CD4-positive, alpha-beta memory T cell (primary cell): Measurements from ENCODE around the gene PDCD1. TPM values are rescaled to one million over a fixed set of nuclear protein-coding genes. Genes with fewer than 3 reads are reported as not detected.

Source experiments
- CTCF ChIA-PET: fragments of 350-600 bp; sonication (Branson Sonifier 250); formaldehyde crosslinking; loops from one replicate; lab custom pipeline; 2021; ENCODE audit warnings: inconsistent platforms; ENCODE audit not compliant: partially characterized antibody; lab: Charles Lee
- POLR2A ChIA-PET: fragments of 350-600 bp; sonication (Branson Sonifier 250); formaldehyde crosslinking; loops from one replicate; lab custom pipeline; 2021; ENCODE audit not compliant: partially characterized antibody; lab: Charles Lee
- DNase-seq, 5 donors: peaks; one replicate each; pipeline versions ENCODE4 v3.0.0 to v3.0.0-alpha.2; 2020 to 2022; ENCODE audit warnings: mixed read lengths in 1 of 5
- H3K27ac ChIP-seq: one replicate; pipeline ENCODE4 v1.7.0; 2013; ENCODE audit warnings: low read depth, low read length
- H3K27me3 ChIP-seq: 2 replicates; pipeline ENCODE4 v1.7.0; 2013; ENCODE audit warnings: mild to moderate bottlenecking, low read length, moderate library complexity; ENCODE audit not compliant: insufficient read depth
- H3K36me3 ChIP-seq: 2 replicates; pipeline ENCODE4 v1.7.0; 2013; ENCODE audit warnings: mild to moderate bottlenecking, low read length, moderate library complexity; ENCODE audit not compliant: insufficient read depth
- H3K4me1 ChIP-seq: 2 replicates; pipeline ENCODE4 v1.7.0; 2013; ENCODE audit warnings: mild to moderate bottlenecking, low read length, moderate library complexity; ENCODE audit not compliant: insufficient read depth
- H3K4me3 ChIP-seq, 2 donors: one replicate each; pipeline ENCODE4 v1.7.0; 2013; ENCODE audit warnings: low read length in 2 of 2, mild to moderate bottlenecking in 1 of 2
- H3K9me3 ChIP-seq, 2 donors: one replicate each; pipeline ENCODE4 v1.7.0; 2013; ENCODE audit warnings: low read length in 2 of 2, control low read depth in 1 of 2; ENCODE audit not compliant: control insufficient read depth in 1 of 2
- H3K27ac Mint-ChIP-seq, 7 donors: one replicate each; pipeline ENCODE4 v1.8.0; 2020 to 2021; ENCODE audit warnings: mixed read lengths in 7 of 7, mild to moderate bottlenecking in 6 of 7, inconsistent platforms in 3 of 7, moderate library complexity in 3 of 7
- H3K27me3 Mint-ChIP-seq, 2 donors: one replicate each; pipeline ENCODE4 v1.8.0; 2020 to 2021; ENCODE audit warnings: mixed read lengths in 2 of 2
- H3K36me3 Mint-ChIP-seq, 2 donors: one replicate each; pipeline ENCODE4 v1.8.0; 2020 to 2021; ENCODE audit warnings: mixed read lengths in 2 of 2, inconsistent platforms in 1 of 2, mild to moderate bottlenecking in 1 of 2
- H3K4me1 Mint-ChIP-seq, 4 donors: one replicate each; pipeline ENCODE4 v1.8.0; 2020 to 2021; ENCODE audit warnings: mixed read lengths in 4 of 4, mild to moderate bottlenecking in 1 of 4
- H3K4me3 Mint-ChIP-seq, 8 donors: one replicate each; pipeline ENCODE4 v1.8.0; 2020 to 2021; ENCODE audit warnings: mixed read lengths in 8 of 8, mild to moderate bottlenecking in 7 of 8, moderate library complexity in 6 of 8, inconsistent platforms in 3 of 8
- H3K9me3 Mint-ChIP-seq, 8 donors: one replicate each; pipeline ENCODE4 v1.8.0; 2020 to 2021; ENCODE audit warnings: mixed read lengths in 8 of 8, mild to moderate bottlenecking in 5 of 8, inconsistent platforms in 3 of 8, moderate library complexity in 1 of 8
- intact Hi-C: fragments of 100-400 bp; cut with micrococcal nuclease; formaldehyde crosslinking; loops from one replicate; pipeline ENCODE4 v1.15.1; 2023
- polyA plus RNA-seq, 2 donors: library from polyadenylated mRNA; unstranded; fragments of 300-500 nt; fragmentation: Illumina TruSeq; gene quantifications; one replicate each; pipeline ENCODE4 v1.2.3, GENCODE V29; 2021
- total RNA-seq, 2 experiments: library from RNA; stranded (reverse); gene quantifications; one replicate each; pipeline ENCODE4 v1.2.3, GENCODE V29; 2021

The PDCD1 gene
- total and polyA plus RNA-seq, 4 experiments from 2014 or later = 5.2 to 12.4 (median 6.1) TPM

- peaks cover 80% of the 10 kb centered on the region for H3K4me1 ChIP-seq
- POLR2A ChIA-PET = interaction anchor here (0.6 to 3.1 kb wide), 15 partner anchors 9 to 169 kb away, joined by 3 to 31 read pairs (median 5); partner anchors contain the start of genes D2HGDH, ING5 and PDCD1
These were observed 9.2 kb upstream of the PDCD1 start for GRCh38 chr2:241867776-241868420.

GRCh38 chr2:241866790-241867645 lies 8.3 kb upstream of the PDCD1 start:
- H3K4me1 ChIP-seq = peaks cover 85% of the 10 kb centered on the region
- H3K27me3 ChIP-seq = no peaks in the 10 kb centered on the region
- H3K4me3 ChIP-seq = no peak overlapping the region
- H3K27ac ChIP-seq = peak overlapping the region; percentile 40
- CTCF ChIA-PET = interaction anchor here (0.6 to 2.6 kb wide), 7 partner anchors 7 to 225 kb away, joined by 3 to 29 read pairs (median 5); no protein-coding TSS in a partner anchor
- Mint-ChIP-seq H3K4me1 (peaks cover 48 to 76% (median 59%) of the 10 kb centered on the region in 4 donors), H3K27ac (peak overlapping the region in 3 of 7 donors; percentile 19 to 76 (median 66)), H3K9me3 (peaks cover 0 to 3% (median 0%) of the 10 kb centered on the region in 8 donors), H3K27me3 (peaks cover 0 to 5% of the 10 kb centered on the region in 2 donors), H3K4me3 (peak overlapping the region in 2 of 8 donors; percentile 20 to 32), H3K36me3 (no peaks in the 10 kb centered on the region)
- POLR2A ChIA-PET = interaction anchor here (1.1 to 3.1 kb wide), 7 partner anchors 8 to 180 kb away, joined by 3 to 31 read pairs (median 10); partner anchors contain the start of genes D2HGDH, DTYMK and PDCD1
- no peaks in the 10 kb centered on the region for H3K9me3 ChIP-seq
- H3K36me3 ChIP-seq = no peaks in the 10 kb centered on the region
- DNase-seq = no peak
- intact Hi-C loops = no loop called here

More at GRCh38 chr2:241867776-241868420, 9.2 kb upstream of the PDCD1 start:
- Histone ChIP-seq H3K36me3 (no peaks in the 10 kb centered on the region), H3K9me3 (no peaks in the 10 kb centered on the region), H3K4me3 (peak overlapping the region in 1 of 2 donors; percentile 13), H3K27ac (peak overlapping the region; percentile 40), H3K27me3 (no peaks in the 10 kb centered on the region)
- Mint-ChIP-seq H3K9me3 (peaks cover 0 to 3% (median 0%) of the 10 kb centered on the region in 8 donors), H3K4me3 (peak overlapping the region in 7 of 8 donors; percentile 15 to 85 (median 51)), H3K36me3 (no peaks in the 10 kb centered on the region), H3K27me3 (peaks cover 0 to 5% of the 10 kb centered on the region in 2 donors), H3K27ac (peak overlapping the region; percentile 4 to 95 (median 76)), H3K4me1 (peaks cover 45 to 67% (median 56%) of the 10 kb centered on the region in 4 donors)
- intact Hi-C loops = no loop called here
- CTCF ChIA-PET = interaction anchor here (0.6 to 2.6 kb wide), 10 partner anchors 8 to 226 kb away, joined by 3 to 29 read pairs (median 4); no protein-coding TSS in a partner anchor
- DNase-seq = peak; percentile 45 to 79 (median 51)

DNA sequence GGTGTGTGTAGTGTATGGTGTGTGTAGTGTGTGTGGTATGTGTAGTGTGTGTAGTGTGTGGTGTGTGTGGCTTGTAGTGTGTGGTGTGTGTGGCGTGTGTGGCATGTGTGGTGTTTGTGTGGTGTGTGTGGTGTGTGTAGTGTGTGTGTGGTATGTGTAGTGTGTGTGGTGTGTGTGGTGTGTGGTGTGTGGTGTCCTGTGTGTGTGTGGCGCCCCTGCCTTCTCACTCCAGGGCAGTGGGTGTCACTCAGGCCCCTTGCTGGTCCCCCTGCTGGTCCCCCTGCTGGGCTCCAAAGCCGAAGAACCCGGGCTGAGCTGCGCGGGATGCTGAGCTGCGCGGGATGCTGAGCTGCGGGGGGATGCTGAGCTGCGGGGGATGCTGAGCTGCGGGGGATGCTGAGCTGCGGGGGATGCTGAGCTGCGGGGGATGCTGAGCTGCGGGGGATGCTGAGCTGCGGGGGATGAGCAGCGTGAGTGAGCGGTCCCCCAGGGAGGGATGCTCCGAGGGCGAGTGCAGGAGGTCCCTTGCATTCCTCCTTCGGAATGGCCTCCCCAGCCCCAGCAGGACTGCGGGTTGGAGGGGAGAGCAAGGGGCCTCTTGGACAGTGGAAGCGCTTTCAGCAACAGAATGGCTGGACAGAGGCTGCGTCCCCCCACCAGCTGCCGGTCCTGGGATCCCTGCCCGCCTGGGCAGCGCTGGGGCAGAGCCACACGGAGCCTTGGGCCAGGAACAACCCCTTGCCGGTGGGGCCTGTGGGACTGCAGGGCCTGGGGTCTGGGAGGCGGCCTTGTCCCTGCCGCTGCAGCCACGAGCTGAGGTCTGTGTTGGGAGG lies 7.5 kb upstream of the PDCD1 start:
- Mint-ChIP-seq H3K9me3 (peaks cover 0 to 3% (median 0%) of the 10 kb centered on the region in 8 donors), H3K27ac (peak overlapping the region in 4 of 7 donors; percentile 24 to 87 (median 62)), H3K27me3 (peaks cover 0 to 5% of the 10 kb centered on the region in 2 donors), H3K4me3 (peak overlapping the region in 3 of 8 donors; percentile 10 to 65 (median 56)), H3K4me1 (peaks cover 54 to 80% (median 65%) of the 10 kb centered on the region in 4 donors), H3K36me3 (no peaks in the 10 kb centered on the region)
- H3K27me3 ChIP-seq = no peaks in the 10 kb centered on the region
- no peaks in the 10 kb centered on the region for H3K9me3 ChIP-seq
- H3K36me3 ChIP-seq = no peaks in the 10 kb centered on the region
- DNase-seq = no peak
- H3K4me1 ChIP-seq = peaks cover 78% of the 10 kb centered on the region
- H3K27ac ChIP-seq = no peak overlapping the region
- intact Hi-C loops = no loop called here
- no peak overlapping the region for H3K4me3 ChIP-seq
- CTCF ChIA-PET = interaction anchor here (1.1 to 1.4 kb wide), 2 partner anchors 12 kb away, joined by 3 to 4 read pairs; no protein-coding TSS in a partner anchor
- POLR2A ChIA-PET = interaction anchor here (1.1 to 3.1 kb wide), 3 partner anchors 7 to 180 kb away, joined by 3 to 31 read pairs (median 6); partner anchors contain the start of genes DTYMK and PDCD1

GRCh38 chr2:241865416-241865956 lies 6.8 kb upstream of the PDCD1 start:
- H3K4me1 ChIP-seq = peaks cover 78% of the 10 kb centered on the region
- peaks cover 53 to 81% (median 64%) of the 10 kb centered on the region in 4 donors for H3K4me1 Mint-ChIP-seq
- H3K36me3 ChIP-seq = no peaks in the 10 kb centered on the region
- no peaks in the 10 kb centered on the region for H3K36me3 Mint-ChIP-seq
- H3K27me3 ChIP-seq = no peaks in the 10 kb centered on the region
- ChIA-PET CTCF (no interaction called here), POLR2A (no interaction called here)
- H3K27ac ChIP-seq = no peak overlapping the region
- H3K9me3 ChIP-seq = no peaks in the 10 kb centered on the region
- intact Hi-C loops = no loop called here
- H3K4me3 Mint-ChIP-seq = peak overlapping the region in 3 of 8 donors; percentile 63 to 80 (median 65)
- H3K4me3 ChIP-seq = no peak overlapping the region
- peaks cover 0 to 5% of the 10 kb centered on the region in 2 donors for H3K27me3 Mint-ChIP-seq
- peak overlapping the region; percentile 15 to 90 (median 66) for H3K27ac Mint-ChIP-seq
- DNase-seq = no peak
- H3K9me3 Mint-ChIP-seq = peaks cover 0 to 3% (median 0%) of the 10 kb centered on the region in 8 donors

DNA sequence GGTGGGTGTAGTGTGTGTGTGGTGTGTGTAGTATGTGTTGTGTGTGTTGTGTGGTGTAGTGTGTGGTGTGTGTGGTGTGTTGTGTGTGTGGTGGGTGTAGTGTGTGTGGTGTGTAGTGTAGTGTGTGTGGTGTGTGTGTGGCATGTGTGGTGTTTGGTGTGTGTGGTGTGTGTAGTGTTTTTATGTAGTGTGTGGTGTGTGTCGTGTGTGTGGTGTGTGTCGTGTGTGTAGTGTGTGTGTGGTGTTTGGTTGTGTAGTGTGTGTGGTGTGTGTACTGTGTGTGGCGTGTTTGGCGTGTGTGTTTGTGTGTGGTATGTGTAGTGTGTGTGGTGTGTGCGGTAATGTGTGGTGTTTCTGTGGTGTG lies 6.1 kb upstream of the PDCD1 start:
- DNase-seq = no peak
- Mint-ChIP-seq H3K27me3 (peaks cover 0 to 5% of the 10 kb centered on the region in 2 donors), H3K9me3 (peaks cover 0 to 3% (median 0%) of the 10 kb centered on the region in 8 donors), H3K27ac (peak overlapping the region in 4 of 7 donors; percentile 66 to 92 (median 78)), H3K36me3 (no peaks in the 10 kb centered on the region), H3K4me1 (peaks cover 54 to 87% (median 65%) of the 10 kb centered on the region in 4 donors), H3K4me3 (peak overlapping the region in 2 of 8 donors; percentile 66 to 80)
- H3K27me3 ChIP-seq = no peaks in the 10 kb centered on the region
- no peaks in the 10 kb centered on the region for H3K9me3 ChIP-seq
- no peak overlapping the region for H3K27ac ChIP-seq
- H3K36me3 ChIP-seq = no peaks in the 10 kb centered on the region
- ChIA-PET POLR2A (interaction anchor here (0.6 kb wide), 1 partner anchor 10 kb away, joined by 3 read pairs; no protein-coding TSS in a partner anchor), CTCF (no interaction called here)
- intact Hi-C loops = no loop called here
- no peak overlapping the region for H3K4me3 ChIP-seq
- peaks cover 83% of the 10 kb centered on the region for H3K4me1 ChIP-seq
